ENCODE data around the gene BRSK1.

The BRSK1 gene

GRCh38 chr19:55345818-55346724 is 62.3 kb downstream of the BRSK1 start:
- no peak for DNase-seq (ENCODE audit: extremely low spot score, insufficient read length, low read depth)
- no peak for FAIRE-seq

GRCh38 chr19:55346725-55347441 is 63.1 kb downstream of the BRSK1 start:
- FAIRE-seq (no peak), DNase-seq (ENCODE audit: extremely low spot score, insufficient read length, low read depth) (no peak)

GRCh38 chr19:55347442-55348009 is 63.7 kb downstream of the BRSK1 start:
- DNase-seq (ENCODE audit: extremely low spot score, insufficient read length, low read depth) (no peak), FAIRE-seq (no peak)

GRCh38 chr19:55348317-55349034 is 64.7 kb downstream of the BRSK1 start:
- DNase-seq (ENCODE audit: extremely low spot score, insufficient read length, low read depth) (no peak), FAIRE-seq (no peak)

- FAIRE-seq (no peak), DNase-seq (ENCODE audit: extremely low spot score, insufficient read length, low read depth) (no peak)
These were observed 67.0 kb downstream of the BRSK1 start for GRCh38 chr19:55350620-55351315.

- DNase-seq (ENCODE audit: extremely low spot score, insufficient read length, low read depth) = no peak
- no peak for FAIRE-seq
These were observed 68.2 kb downstream of the BRSK1 start for GRCh38 chr19:55352040-55352439.

GRCh38 chr19:55352549-55353145 is 68.8 kb downstream of the BRSK1 start:
- no peak for FAIRE-seq
- DNase-seq (ENCODE audit: extremely low spot score, insufficient read length, low read depth) = no peak

- FAIRE-seq (no peak), DNase-seq (ENCODE audit: extremely low spot score, insufficient read length, low read depth) (no peak)
These were observed 69.6 kb downstream of the BRSK1 start for GRCh38 chr19:55353356-55353802.

GRCh38 chr19:55353803-55354697 is 70.3 kb downstream of the BRSK1 start:
- DNase-seq (ENCODE audit: extremely low spot score, insufficient read length, low read depth) (peak; percentile 68), FAIRE-seq (no peak)

- FAIRE-seq = no peak
These were observed 71.0 kb downstream of the BRSK1 start, which contains the start of gene COX6B2 for GRCh38 chr19:55354698-55355212. Gene COX6B2, minus strand, starts transcription at chr19:55354719. Its CDS starts 198 bp downstream, at chr19:55354521.

GRCh38 chr19:55355213-55355821 is 71.5 kb downstream of the BRSK1 start:
- FAIRE-seq (no peak), DNase-seq (ENCODE audit: extremely low spot score, insufficient read length, low read depth) (no peak)

More at GRCh38 chr19:55354698-55355212, 71.0 kb downstream of the BRSK1 start, which contains the start of gene COX6B2:
- DNase-seq (ENCODE audit: extremely low spot score, insufficient read length, low read depth) = no peak

- FAIRE-seq (no peak), DNase-seq (ENCODE audit: extremely low spot score, insufficient read length, low read depth) (no peak)
These were observed 74.7 kb downstream of the BRSK1 start for GRCh38 chr19:55358493-55358892.

- DNase-seq (ENCODE audit: extremely low spot score, insufficient read length, low read depth) = no peak
- FAIRE-seq = no peak
These were observed 75.4 kb downstream of the BRSK1 start for GRCh38 chr19:55358943-55359908.

- no peak for DNase-seq (ENCODE audit: extremely low spot score, insufficient read length, low read depth)
- FAIRE-seq = no peak
These were observed 77.1 kb downstream of the BRSK1 start for GRCh38 chr19:55360902-55361301.

Measured in GM18507 (cell line).